GM08714 (cell line): Measurements from ENCODE around the gene MAT1A.
"Not testable (repeated sequence)": the region's sequence is repeated elsewhere in the genome, so short reads cannot be mapped to it uniquely, and the experiment has no call there.

Experiments used
- H3K4me3 ChIP-seq: fragments of 200-500 bp; sonication (Bioruptor generic); 2 replicates; pipeline ENCODE4 v1.5.1; 2014; ENCODE audit warnings: mild to moderate bottlenecking, low read length, inconsistent platforms
- ZNF274 ChIP-seq: IDR thresholded peaks from 2 replicates; pipeline ENCODE4 v1.6.1; 2012; ENCODE audit warnings: mild to moderate bottlenecking, low read depth, low read length

MAT1A gene

DNA sequence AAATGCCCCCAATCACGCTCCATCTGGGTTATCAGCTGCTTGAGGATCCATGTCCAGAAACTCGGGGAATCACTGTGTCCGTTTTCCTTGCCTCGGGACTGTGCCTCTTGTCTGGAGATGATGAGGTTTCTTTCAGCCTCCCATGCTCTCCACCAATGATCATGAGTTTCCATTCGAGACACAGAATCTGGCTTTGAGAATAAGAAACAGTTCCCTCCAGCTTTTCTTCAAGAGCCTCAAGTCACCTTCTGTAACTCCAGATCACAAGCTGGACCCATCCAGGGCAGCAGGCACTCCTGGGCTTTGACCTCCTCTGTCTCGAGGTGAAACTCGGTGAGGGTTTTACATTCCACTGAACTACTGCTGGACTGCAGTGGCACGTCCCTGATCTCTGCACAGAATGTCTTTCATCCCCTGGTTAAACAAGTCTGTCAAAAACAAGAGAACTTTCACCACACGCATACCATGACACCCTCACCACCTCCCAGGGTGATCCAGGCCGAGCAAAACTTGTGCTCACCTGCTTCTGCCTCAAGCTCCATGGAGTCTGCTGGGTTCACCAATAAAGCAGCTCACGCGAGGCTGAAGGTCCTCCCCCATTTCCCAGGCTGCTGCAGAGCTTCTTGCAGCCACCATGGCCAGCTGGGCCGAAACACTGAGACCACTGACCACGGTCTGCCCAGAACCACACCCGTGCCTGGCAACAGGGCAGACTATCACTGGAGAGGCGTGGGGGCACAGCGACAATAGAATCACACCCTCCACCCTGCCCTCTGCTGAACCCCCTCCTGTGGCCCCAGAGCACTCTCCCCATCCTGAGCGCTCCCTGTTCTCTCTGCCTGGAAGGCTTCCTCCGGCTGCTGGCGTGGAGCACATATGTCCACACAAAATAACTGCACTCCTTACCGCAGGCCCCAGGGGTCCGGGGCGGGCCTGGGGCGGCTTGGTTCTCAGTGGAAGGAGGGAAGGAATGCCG lies 25.1 kb downstream of the MAT1A start:
- no peak for TF ChIP-seq ZNF274
- H3K4me3 ChIP-seq: no peak overlapping the region

DNA sequence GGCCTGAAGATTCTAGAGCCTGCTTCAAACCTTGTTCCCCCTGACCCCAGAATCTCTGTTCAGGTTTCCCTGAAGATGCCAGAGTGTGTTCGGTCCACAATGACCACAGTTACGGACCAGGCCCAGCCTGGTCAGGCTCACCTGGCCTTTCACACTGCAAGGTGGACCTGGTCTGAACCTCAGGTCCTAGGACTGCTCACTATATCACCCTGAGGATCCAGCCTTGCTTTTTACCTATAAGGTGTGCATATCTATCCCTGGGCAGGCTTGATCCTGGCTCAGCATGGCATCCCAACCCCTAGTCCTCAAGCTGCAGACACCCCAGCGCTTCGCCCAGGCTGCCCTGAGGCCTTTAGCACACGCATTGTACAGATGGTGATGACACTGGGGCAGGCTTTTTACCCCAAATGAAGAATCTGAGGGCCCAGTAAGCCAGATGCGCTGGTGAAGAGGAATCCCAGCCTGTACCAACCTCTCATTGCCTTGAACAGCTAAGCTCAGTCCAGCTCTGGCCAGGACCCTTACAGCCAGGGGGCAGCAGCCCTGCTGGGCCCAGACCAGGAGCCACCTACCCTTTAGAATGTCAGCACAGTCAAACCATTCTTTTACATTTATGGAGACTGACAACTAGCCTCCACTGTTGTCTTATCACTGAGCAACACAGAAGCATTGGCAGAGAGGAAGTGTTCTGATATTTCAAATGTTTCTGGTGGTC lies 28.0 kb downstream of the MAT1A start:
- no peak overlapping the region for H3K4me3 ChIP-seq
- no peak for TF ChIP-seq ZNF274

DNA sequence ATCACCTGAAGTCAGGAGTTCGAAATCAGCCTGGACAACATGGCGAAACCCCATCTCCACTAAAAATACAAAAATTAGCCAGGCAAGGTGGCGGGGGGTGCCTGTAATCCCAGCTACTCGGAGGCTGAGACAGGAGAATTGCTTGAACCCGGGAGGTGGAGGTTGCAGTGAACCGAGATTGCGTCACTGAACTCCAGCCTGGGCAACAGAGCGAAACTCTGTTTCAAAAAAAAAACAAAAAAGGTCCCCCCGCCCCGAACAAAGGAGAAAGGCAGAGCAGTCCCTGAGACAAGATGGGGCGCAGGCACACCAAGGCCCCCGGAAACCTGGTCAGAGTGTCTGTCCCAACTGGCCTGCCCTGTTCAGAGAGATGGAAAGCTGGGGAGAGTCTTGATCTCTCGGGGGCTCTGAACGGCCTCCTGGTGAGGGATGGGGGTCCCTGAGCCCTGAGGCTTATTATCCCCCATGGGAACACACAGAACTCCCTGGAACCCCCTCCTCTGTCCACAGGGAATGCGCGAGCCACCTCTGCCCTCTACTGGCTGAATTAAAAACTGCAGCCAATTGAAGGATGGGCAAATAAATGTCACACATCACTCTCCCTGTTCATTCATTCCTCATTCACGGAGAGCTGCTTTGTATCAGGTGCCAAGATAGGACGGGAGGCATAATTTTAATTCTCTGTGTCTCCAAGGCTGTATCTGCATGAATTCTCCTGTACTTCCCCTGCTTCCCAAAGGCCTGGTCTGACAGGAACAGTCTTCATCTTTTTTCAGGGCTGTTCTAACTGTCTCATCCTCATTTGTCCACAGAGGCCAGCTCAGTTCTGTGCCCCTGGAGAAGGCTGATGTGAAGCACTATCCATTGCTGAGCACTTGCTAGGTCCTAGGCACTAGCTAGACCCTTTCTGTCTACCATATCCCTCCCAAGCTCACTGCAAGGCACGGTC lies 28.9 kb downstream of the MAT1A start:
- no peak for TF ChIP-seq ZNF274
- no peak overlapping the region for H3K4me3 ChIP-seq

DNA sequence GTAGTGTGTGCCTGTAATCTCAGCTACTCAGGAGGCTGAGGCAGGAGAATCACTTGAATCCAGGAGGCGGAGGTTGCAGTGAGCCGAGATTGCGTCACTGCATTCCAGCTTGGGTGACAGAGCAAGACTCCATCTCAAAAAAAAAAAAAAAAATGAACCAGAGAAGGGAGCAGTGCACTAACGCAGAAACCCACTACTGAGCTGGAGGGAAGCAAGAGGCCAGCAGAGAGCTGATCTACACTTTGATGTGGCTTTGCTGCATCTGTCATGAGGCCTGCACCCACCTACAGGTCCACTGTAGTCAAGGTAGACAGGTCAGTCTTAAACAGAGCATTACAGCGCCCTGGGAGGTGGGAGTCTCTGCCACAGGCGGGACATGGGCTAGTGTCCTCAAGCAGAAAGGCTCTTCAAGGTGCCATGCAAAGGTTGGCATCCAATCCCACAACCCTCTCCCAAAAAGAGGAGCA lies 30.0 kb downstream of the MAT1A start:
- no peak overlapping the region for H3K4me3 ChIP-seq
- no peak for TF ChIP-seq ZNF274

DNA sequence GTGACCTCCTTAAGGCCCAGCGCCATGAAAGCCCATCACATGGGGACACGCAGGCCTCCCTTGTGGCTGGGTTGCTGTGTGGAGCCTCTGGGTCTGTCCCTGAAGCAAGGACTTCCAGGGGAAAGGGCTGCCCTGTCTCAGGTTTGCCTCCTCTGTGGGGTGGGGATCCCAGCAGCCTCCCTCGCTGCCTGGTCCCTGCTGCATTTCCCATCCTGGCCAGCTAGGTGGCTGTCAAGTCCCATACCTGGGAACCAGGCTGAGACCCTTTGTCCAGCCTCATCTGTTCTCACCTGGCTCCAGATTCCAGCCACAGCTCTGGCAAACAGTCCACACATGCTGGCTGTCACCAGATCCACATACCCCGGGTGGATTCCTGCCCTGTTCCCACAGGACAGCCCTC lies 32.7 kb downstream of the MAT1A start:
- not testable (repeated sequence) for H3K4me3 ChIP-seq

DNA sequence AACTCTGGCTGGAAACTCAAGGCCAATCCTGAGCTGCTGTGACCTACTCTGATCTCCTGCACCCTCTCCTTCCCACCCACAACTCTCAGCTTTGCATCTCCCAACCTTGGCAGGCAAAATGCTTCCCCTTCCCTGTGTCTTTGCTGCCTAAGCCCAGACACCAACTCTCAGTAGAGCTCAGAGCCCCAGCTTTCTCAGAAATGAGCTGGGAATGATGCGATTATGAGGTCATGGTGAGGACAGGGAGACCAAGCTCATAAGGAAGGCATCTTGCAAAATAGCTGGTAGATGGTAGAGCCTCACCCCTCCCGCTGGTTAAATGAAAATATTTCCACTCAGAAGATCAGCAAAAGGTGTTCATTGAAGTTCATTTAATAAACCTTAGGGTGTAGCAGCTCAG lies 34.7 kb downstream of the MAT1A start:
- H3K4me3 ChIP-seq: not testable (repeated sequence)

DNA sequence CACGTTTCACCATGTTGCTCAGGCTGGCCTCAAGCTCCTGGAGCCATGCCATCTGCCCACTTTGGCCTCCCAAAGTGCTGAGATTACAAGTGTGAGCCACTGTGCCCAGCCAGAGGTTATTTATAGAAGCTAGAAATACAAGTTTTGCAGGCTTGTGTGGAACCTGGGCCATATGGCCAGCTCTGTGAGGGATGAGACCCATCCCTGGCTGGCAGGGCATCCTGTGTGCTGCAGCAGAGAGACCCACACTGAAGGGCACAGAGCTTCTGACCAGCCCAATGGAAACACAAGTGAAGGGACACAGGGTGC lies 35.5 kb downstream of the MAT1A start:
- not testable (repeated sequence) for H3K4me3 ChIP-seq

DNA sequence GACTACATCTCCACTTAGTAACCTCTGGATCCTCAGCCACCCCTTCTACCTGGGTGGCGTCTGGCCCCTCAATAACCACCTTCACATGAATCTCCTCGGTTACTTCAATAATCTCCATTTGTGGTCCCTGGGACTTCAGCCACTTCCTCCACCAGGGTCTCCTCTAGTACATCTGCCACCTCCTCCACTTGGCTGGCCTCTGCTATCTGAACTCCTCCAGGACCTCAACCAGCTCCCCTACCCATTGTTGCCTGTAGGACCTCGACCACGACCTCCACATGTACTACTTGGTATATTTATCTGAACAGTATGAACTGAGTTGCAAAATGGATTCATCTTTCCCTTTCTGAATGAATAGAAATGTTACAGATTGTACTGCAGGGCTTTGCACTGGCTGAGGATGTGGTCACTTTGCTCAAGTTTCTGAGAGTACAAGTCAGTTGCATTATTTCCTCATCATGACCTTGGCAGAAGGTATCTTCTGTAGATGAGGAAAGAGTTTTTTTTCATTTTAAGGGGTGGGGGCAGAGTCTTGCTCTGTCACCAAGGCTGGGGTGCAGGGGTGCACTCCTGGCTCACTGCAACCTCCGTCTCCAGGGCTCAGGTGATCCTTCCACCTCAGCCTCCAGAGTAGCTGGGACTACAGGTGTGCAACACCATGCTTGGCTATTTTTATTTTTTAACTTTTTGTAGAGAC lies 36.0 kb downstream of the MAT1A start:
- TF ChIP-seq ZNF274: no peak
- no peak overlapping the region for H3K4me3 ChIP-seq

DNA sequence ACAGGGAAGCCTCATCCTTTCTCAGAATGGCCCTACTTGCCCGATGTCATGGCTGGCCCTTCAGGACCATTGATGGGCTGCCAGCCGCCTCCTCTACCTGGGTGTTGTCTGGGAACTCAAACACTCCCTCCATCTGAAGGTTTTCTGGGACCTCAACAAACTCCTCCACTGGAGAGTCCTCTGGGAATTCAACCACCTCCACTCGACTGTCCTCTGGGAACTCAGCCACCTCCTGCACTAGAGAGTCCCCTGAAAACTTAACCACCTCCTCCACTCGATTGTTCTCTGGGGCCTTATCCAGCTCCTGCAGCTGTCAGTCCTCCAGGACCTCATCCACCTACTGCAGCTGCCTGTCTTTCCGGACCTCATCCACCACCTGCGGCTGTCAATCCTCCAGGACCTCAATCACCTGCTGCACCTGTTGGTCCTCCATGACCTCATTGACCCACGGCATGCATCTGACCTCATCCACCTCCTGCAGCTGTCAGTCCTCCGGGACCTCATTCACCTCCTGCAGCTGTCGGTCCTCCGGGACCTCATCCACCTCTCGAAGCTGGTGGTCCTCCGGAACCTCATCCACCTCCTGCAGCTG lies 37.1 kb downstream of the MAT1A start:
- no peak for TF ChIP-seq ZNF274
- H3K4me3 ChIP-seq: no peak overlapping the region

DNA sequence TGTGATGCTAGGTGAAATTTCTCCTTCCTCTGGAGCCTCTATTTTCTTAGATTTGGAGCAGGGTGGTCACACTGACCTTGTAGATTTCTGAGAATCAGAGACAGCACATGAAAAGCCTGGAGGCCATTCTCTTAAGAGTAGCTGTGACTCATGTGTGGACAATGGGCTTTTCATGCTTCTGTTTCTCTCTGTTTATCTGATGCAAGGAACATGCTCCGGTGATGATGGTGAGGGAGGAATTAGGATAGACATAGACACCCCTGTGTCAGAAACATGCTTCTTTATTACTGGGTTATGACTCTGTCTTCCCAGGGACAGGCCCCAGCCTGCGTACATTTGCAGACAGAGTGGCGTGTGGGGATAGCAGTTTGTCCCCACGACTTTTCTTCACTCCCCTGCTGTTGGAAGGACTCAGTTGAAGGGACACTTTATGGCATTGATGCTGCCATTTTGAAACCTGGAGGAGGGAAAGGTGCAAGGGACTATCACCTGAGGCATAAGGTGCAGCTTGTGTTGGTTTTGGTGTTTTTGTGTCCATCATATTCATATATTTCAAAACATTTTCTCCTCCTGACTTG lies 37.7 kb downstream of the MAT1A start:
- H3K4me3 ChIP-seq: not testable (repeated sequence)

DNA sequence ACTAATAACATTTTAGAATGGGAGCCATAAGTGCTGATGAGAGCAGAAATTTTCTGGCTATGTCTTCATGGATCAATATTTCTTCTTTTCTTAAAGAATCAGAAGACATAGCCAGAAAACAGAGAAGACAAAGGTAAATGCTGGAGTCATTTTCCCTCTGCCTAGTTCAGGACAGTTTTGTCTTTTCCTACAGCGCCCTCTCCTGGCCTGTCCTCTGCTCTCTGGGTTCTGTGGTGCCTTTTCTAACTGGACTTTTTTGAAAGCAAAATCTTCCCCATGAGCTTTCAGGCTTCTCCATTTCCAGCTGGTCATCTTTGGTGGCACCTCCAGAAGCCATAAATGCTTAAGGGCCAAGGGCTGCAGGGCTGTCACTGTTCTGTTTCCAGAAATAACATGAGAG lies 39.1 kb downstream of the MAT1A start:
- H3K4me3 ChIP-seq: not testable (repeated sequence)

DNA sequence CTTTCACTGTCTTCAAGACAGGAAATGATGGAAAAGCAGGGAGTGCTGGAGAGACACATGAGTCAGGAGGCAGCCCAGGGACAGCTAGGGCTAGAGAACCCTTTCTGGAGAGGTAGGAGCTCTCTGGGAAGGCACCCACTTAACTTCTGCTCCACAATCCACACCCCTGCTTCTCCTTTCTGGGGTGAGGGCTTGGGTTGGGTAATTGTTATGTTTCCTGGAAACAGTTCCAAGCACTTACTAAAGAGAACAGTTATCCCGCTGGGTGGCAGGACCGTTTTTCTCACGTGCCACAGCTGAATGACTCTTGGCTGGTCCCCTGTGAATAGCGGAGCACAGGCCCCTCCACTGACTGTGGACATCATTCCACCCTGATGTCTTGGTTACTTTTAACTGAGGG lies 39.6 kb downstream of the MAT1A start:
- H3K4me3 ChIP-seq: not testable (repeated sequence)

DNA sequence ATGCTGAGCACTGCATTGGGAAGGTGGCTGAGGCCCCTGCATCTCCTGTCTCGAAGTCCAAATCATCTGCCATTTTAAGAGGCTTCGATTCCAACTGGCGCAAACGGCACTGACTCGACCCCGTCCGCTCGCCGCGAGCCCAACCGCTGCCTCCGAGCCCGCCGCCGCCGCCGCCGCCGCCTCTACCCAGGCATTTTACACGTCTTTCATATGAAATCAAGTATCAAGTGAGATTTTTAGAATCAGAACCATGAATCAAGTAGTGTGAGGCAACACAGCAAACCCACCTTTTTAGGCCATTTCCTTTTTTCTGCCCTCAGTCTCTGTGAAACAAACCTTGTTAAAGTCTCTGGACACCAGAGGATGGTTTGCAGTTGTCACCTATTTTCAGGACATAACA lies 41.8 kb downstream of the MAT1A start:
- not testable (repeated sequence) for H3K4me3 ChIP-seq

DNA sequence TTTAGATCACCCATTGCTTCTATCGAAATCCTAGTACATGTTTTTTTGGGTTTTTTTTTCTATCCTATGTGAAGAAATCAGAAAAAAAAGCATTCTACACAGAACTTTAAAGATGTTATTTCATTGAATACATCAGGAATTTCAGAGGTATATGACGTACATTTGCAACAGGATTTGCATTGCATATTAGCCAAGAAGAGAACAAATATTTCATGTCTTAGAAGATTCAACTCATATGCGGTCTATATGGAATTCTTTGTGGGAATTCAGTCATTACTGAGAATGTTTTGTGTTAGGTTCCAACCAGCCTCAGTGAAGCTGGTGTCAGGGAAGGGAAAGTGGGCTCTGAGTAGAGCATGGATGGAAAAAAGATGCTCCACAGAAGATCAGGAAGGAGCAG lies 45.1 kb downstream of the MAT1A start:
- not testable (repeated sequence) for H3K4me3 ChIP-seq

DNA sequence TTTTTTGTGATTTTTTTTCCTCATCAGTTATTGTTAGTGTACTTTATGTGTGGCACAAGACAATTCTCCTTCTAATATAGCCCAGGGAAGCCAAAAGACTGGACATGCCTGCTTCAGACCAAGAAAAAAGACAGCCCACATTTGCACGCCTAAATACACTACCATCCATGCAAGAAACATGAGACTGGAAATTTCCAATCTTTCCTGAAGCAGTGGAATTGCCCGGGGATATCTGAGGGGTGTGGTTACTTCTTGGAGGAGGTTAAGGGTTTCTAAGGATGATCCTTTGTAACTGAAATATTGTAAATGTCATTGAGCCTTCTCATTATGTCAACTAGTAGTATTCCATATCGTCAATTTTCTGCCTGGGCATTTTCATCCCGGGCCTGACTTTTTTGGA lies 47.1 kb downstream of the MAT1A start:
- H3K4me3 ChIP-seq: not testable (repeated sequence)

DNA sequence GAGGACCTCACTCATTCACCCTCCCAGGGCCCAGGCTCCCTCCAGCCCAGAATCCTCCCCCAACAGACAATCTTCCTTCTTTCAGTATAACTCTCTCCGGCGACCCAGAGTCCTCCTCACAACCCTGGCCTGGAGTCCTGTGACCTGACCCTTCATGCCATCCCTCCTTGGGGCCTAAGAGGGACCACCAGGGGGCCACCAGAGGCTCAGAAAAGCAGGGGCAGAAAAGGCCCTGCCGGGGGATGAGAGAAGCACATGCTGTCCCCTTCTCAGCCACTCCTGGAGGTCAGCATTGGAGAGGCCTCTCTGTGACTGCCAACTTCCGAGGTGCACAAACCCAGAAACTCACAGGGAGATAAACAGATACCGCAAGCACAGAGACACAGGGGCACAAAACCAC lies 53.0 kb downstream of the MAT1A start:
- not testable (repeated sequence) for H3K4me3 ChIP-seq

DNA sequence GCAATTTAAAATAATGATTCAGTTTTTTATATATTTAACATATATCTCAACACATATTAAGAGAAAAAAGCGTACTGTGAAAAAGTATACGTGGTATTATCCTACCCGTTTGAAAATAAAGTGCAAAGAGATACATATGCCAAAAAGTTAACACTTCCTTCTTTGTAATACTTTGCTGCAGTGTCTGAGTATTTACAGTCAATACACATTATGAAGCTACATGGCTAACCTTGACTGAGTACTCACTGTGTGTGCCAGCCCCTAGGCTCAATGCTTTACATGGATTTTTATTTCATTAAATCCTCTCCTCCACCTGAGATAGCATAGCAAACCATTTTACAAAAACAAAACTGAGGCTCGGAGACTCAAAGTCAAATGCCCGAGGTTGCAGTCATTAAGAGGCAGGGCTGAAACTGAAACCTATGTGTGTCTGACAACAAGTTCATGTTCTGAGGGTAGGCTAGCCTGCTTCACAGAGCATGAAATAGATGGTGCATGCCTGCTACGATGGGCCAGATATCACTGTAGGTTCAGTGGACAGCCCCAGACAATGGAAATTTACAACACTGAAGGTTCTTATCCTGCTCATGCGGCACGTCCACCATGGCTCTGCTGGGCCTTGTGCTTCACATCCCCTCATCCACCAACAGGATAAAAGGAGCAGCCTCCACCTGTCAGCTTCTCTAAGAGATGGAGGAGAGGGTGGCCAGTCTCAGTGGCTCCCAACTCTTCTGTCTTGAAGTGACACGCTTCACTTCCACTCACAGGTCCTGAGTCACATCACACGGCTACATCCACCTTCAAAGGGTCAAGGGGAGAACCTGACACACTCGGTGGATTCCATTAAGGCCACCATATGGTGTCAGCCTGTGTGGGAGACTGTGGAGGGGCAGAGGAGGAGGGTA lies 54.9 kb downstream of the MAT1A start:
- H3K4me3 ChIP-seq: not testable (repeated sequence)

DNA sequence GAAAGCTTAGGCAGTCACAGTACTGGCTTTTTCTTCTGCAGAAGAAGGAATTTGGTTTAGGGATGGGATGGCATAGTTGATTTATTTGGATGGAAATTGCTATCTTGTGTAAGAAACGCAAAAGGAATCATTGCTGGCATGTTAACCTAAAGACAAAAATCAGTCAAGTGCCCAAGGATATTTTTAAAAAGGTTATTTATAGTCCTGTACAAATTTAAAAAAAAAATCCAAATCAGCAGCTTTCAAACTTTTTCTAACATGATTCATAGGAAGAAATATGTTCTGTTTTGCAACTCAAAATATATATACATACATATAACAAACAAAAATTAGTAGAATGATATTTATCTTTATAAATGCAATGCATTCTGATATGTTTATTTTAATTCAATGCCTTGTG lies 55.6 kb downstream of the MAT1A start:
- H3K4me3 ChIP-seq: not testable (repeated sequence)
